Measurements from ENCODE around the gene SLC44A3. TPM values are rescaled to one million over a fixed set of nuclear protein-coding genes. Genes with fewer than 3 reads are reported as not detected.

The SLC44A3 gene
- total and polyA plus RNA-seq, 2 of the 8 experiments (the other 6 are each of a cell fraction or from before 2014, with no cell fraction given) = 4.2 to 5.0 TPM

DNA sequence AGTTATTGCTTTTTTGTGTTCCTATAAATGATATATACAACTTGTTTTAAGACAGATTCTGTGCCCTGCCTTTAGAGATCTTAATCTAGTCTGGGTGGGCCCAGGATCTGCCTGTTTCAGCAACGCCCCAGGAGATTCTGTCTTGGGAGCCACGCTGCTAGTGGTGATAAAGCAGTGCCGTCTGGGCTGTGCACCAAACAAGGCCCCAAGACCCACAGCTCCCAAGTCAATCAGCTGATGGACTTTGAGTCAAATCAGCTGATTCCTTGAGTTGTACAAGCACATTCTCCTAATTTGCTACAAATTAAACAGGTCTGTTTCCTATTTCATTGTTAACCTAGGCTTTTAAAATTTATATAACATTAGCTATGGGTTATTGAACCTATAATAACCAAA is 15.7 kb upstream of the SLC44A3 start:
- Histone ChIP-seq H2BK20ac (ENCODE audit: low read length) (no peak overlapping the region), H3K79me2 (ENCODE audit: control insufficient read depth in 1 of 2, insufficient read depth in 2 of 2, low read length in 2 of 2) (no peaks in the 10 kb centered on the region), H3K4me1 (replicated peaks in 1 of 4; ENCODE audit: control insufficient read depth in 3 of 4, insufficient read depth in 4 of 4, low read length in 3 of 4) (peaks cover 0 to 10% (median 3%) of the 10 kb centered on the region in 4 experiments; a peak in 4 of 7 replicates), H4K91ac (replicated peaks; ENCODE audit: insufficient read length, low read length) (no peak overlapping the region), H2AK5ac (ENCODE audit: low read depth, low read length) (no peak overlapping the region), H3K23me2 (ENCODE audit: low read depth, low read length) (no peaks in the 10 kb centered on the region), H3K18ac (ENCODE audit: extremely low read depth, low read length) (no peak overlapping the region), H3K4me2 (ENCODE audit: insufficient read depth in 1 of 2, low read depth in 2 of 2, low read length in 2 of 2) (no peak overlapping the region), H3K56ac (replicated peaks; ENCODE audit: insufficient read length, low read depth, low read length) (no peak overlapping the region), H4K8ac (ENCODE audit: extremely low read depth, insufficient read depth, low read length) (no peak overlapping the region), H3K9me3 (ENCODE audit: insufficient read depth in 2 of 2, low read depth in 1 of 2, low read length in 1 of 2) (no peaks in the 10 kb centered on the region), H2AFZ (ENCODE audit: low read length) (no peak overlapping the region), H3K27ac (ENCODE audit: low read depth, low read length) (no peak overlapping the region), H3K27me3 (replicated peaks in 1 of 4; ENCODE audit: control insufficient read depth in 3 of 4, extremely low read depth in 1 of 4, insufficient read depth in 3 of 4, low read length in 3 of 4) (no peaks in the 10 kb centered on the region), H2BK5ac (ENCODE audit: low read depth, low read length) (no peak overlapping the region), H4K20me1 (replicated peaks in 1 of 2; ENCODE audit: control insufficient read depth in 1 of 2, insufficient read depth in 2 of 2, low read length in 2 of 2) (no peaks in the 10 kb centered on the region), H3K9ac (replicated peaks in 1 of 4; ENCODE audit: extremely low read depth in 1 of 4, low read depth in 3 of 4, low read length in 3 of 4) (no peak overlapping the region), H3K79me1 (ENCODE audit: low read depth, low read length) (no peaks in the 10 kb centered on the region), H2BK15ac (ENCODE audit: low read length) (no peak overlapping the region), H3K23ac (ENCODE audit: insufficient read length) (no peak overlapping the region), H2BK120ac (replicated peaks; ENCODE audit: low read depth, low read length) (no peak overlapping the region), H3K4me3 (ENCODE audit: extremely low read depth in 1 of 4, insufficient read depth in 2 of 4, low read depth in 3 of 4, low read length in 4 of 4) (no peak overlapping the region), H2BK12ac (ENCODE audit: low read depth, low read length) (no peak overlapping the region), H3K14ac (ENCODE audit: insufficient read length) (no peak overlapping the region), H4K5ac (ENCODE audit: insufficient read length, low read depth, low read length) (no peak overlapping the region), H3K36me3 (ENCODE audit: control insufficient read depth in 2 of 4, insufficient read depth in 4 of 4, low read length in 3 of 4) (no peaks in the 10 kb centered on the region), H3K4ac (replicated peaks; ENCODE audit: insufficient read length, low read depth, low read length) (no peak overlapping the region)
- POLR2A ChIA-PET (ENCODE audit: partially characterized antibody) = no interaction called here
- CTCF ChIA-PET (ENCODE audit: partially characterized antibody) = interaction anchor here (0.6 to 9.4 kb wide), 33 partner anchors 14 to 746 kb away, joined by 3 to 212 read pairs (median 5); partner anchors contain the start of gene F3
- FAIRE-seq (no peak), DNase-seq (ENCODE audit: low read depth in 1 of 2, low spot score in 2 of 2) (no peak)
- WGBS, 2 experiments (ENCODE audit: extremely low coverage in 1 of 2, insufficient coverage in 1 of 2, insufficient read length in 1 of 2, insufficient replicate concordance in 2 of 2, low coverage in 1 of 2, low lambda C conversion rate in 2 of 2, missing lambda C conversion rate in 1 of 2) = 90% methylated on average over 3 of the region's 3 CpGs; no CpG with 5 or more reads in 1 of the 2 experiments
- no peak for TF ChIP-seq RBBP5 (IDR thresholded peaks at IDR 0.05; ENCODE audit: borderline replicate concordance, low read depth, low read length)
- TF ChIP-seq RXRA (IDR thresholded peaks at IDR 0.05; ENCODE audit: insufficient read depth, low read depth, low read length) = no peak
- TF ChIP-seq SAP30 (IDR thresholded peaks at IDR 0.05; ENCODE audit: insufficient read depth, insufficient replicate concordance, low read length) = no peak
- TF ChIP-seq TCF12 (IDR thresholded peaks at IDR 0.05; ENCODE audit: low read depth, low read length) = no peak
- TF ChIP-seq GTF2F1 (IDR thresholded peaks at IDR 0.05; ENCODE audit: borderline replicate concordance, low read depth, low read length) = no peak
- no peak for TF ChIP-seq ZNF274 (IDR thresholded peaks at IDR 0.05; ENCODE audit: borderline replicate concordance, extremely low read depth, low read length)
- no peak for TF ChIP-seq SIN3A (conservative IDR thresholded peaks at IDR 0.05 in 1 of 2, IDR thresholded peaks at IDR 0.05 in 1 of 2; ENCODE audit: low read depth in 1 of 2, low read length in 2 of 2)
- no peak for TF ChIP-seq EGR1 (IDR thresholded peaks at IDR 0.05; ENCODE audit: borderline replicate concordance, low read depth, low read length)
- no peak for TF ChIP-seq SRF (IDR thresholded peaks at IDR 0.05; ENCODE audit: low read depth, low read length)
- TF ChIP-seq MAFK (IDR thresholded peaks at IDR 0.05; ENCODE audit: low read depth, low read length) = no peak
- no peak for TF ChIP-seq BACH1 (IDR thresholded peaks at IDR 0.05; ENCODE audit: low read length)
- TF ChIP-seq POLR2AphosphoS5 (IDR thresholded peaks at IDR 0.05; ENCODE audit: low read depth, low read length) = no peak
- TF ChIP-seq BRCA1 (IDR thresholded peaks at IDR 0.05; ENCODE audit: low read depth, low read length) = no peak
- no peak for TF ChIP-seq ASH2L (IDR thresholded peaks at IDR 0.05; ENCODE audit: low read length)
- TF ChIP-seq FOSL1 (IDR thresholded peaks at IDR 0.05; ENCODE audit: insufficient read depth, low read depth, low read length) = no peak

Measured in H1 (cell line).